ENCODE measurements around the gene ERF. TPM values are rescaled to one million over a fixed set of nuclear protein-coding genes. Genes with fewer than 3 reads are reported as not detected.
A peak's percentile ranks its signal among the peaks of the same experiment; 100 is the strongest.

The ERF gene
- total RNA-seq, 6 experiments from 2014 or later: 15.4 to 35.7 (median 30.5) TPM

DNA sequence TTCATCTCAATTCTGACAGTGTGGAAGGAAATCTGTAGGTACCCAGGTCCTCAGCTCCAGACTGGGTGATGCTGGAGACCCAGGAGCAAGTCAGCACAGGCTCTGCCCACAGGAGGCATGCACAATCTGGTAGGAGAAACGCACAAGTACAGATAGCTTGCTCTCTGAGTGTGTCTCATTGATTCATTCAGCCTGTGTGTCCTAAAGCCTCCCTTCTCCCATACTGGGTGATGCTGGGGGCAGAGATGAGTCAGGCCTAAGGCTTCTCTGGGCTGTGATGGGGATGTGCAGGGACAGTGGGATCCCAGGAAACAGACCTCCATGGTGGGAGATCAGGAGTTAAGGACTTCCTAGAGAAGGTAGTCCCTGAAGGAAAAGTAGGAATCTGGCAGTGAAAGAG, 28.0 kb downstream of the ERF start:
- no peak for DNase-seq
- TF ChIP-seq, protein P1, sequence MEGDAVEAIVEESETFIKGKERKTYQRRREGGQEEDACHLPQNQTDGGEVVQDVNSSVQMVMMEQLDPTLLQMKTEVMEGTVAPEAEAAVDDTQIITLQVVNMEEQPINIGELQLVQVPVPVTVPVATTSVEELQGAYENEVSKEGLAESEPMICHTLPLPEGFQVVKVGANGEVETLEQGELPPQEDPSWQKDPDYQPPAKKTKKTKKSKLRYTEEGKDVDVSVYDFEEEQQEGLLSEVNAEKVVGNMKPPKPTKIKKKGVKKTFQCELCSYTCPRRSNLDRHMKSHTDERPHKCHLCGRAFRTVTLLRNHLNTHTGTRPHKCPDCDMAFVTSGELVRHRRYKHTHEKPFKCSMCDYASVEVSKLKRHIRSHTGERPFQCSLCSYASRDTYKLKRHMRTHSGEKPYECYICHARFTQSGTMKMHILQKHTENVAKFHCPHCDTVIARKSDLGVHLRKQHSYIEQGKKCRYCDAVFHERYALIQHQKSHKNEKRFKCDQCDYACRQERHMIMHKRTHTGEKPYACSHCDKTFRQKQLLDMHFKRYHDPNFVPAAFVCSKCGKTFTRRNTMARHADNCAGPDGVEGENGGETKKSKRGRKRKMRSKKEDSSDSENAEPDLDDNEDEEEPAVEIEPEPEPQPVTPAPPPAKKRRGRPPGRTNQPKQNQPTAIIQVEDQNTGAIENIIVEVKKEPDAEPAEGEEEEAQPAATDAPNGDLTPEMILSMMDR (IDR thresholded peaks at IDR 0.05): no peak
- TF ChIP-seq POLR2A (IDR thresholded peaks at IDR 0.05): no peak
- Histone ChIP-seq H3K36me3 (peaks cover 0 to 47% (median 14%) of the 10 kb centered on the region in 4 donors), H3K9me3 (no peaks in the 10 kb centered on the region), H3K27me3 (no peaks in the 10 kb centered on the region), H3K27ac (no peak overlapping the region), H3K4me1 (no peaks in the 10 kb centered on the region), H3K4me3 (no peak overlapping the region)
- no peak for ATAC-seq
- 71% methylated on average over 1 of the region's 1 CpG for WGBS (ENCODE audit: insufficient coverage, low coverage, low lambda C conversion rate, missing lambda C conversion rate)
- intact Hi-C loops (cut with DNase I): no loop called here

DNA sequence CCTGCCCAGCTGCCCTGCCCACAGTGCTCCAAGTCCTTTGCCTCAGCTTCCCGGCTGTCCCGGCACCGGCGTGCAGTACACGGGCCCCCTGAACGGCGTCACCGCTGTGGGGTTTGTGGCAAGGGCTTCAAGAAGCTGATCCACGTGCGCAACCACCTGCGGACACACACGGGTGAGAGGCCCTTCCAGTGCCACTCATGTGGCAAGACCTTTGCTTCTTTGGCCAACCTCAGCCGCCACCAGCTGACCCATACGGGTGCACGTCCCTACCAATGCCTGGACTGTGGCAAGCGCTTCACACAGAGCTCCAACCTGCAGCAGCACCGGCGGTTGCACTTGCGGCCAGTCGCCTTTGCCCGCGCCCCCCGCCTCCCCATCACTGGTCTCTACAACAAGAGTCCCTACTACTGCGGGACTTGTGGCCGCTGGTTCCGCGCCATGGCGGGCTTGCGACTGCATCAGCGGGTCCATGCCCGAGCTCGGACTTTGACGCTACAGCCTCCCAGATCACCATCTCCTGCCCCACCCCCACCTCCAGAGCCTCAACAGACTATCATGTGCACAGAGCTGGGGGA, 29.1 kb downstream of the ERF start:
- WGBS (ENCODE audit: insufficient coverage, low coverage, low lambda C conversion rate, missing lambda C conversion rate): 100% methylated on average over 4 of the region's 33 CpGs
- H3K36me3 ChIP-seq: peaks cover 0 to 37% (median 9%) of the 10 kb centered on the region in 4 donors
- no peaks in the 10 kb centered on the region for H3K27me3 ChIP-seq
- intact Hi-C loops (cut with DNase I): no loop called here
- H3K4me3 ChIP-seq: no peak overlapping the region
- peaks cover 0 to 10% (median 3%) of the 10 kb centered on the region in 4 donors for H3K4me1 ChIP-seq
- no peak overlapping the region for H3K27ac ChIP-seq
- DNase-seq: no peak
- peak in 1 of 4 donors; percentile 6 for ATAC-seq
- H3K9me3 ChIP-seq: no peaks in the 10 kb centered on the region
- TF ChIP-seq POLR2A (IDR thresholded peaks at IDR 0.05): no peak
- TF ChIP-seq, protein P1 (IDR thresholded peaks at IDR 0.05): no peak

DNA sequence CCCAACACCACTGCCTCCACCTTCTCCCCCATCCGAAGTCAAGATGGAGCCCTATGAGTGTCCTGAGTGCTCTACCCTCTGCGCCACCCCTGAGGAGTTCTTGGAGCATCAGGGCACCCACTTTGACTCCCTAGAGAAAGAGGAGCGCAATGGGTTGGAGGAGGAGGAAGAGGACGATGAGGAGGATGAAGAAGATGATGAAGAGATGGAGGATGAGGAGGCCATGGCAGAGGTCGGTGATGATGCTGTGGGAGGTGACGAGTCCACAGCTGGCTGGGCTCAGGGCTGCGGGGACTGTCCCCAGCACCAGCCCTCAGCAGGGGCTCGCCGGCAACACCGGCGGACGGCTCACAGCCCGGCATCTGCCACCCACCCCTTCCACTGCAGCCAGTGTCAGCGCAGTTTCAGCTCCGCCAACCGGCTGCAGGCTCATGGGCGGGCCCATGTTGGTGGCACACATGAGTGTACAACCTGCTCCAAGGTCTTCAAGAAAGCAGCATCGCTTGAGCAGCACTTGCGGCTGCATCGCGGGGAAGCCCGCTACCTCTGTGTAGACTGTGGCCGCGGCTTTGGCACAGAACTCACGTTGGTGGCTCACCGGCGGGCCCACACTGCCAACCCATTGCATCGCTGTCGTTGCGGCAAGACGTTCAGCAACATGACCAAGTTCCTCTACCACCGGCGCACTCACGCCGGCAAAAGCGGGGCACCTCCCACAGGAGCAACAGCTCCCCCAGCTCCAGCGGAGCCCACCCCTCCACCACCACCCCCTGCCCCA, 29.8 kb downstream of the ERF start:
- ATAC-seq: no peak
- H3K9me3 ChIP-seq: no peaks in the 10 kb centered on the region
- WGBS (ENCODE audit: insufficient coverage, low coverage, low lambda C conversion rate, missing lambda C conversion rate): 96% methylated on average over 5 of the region's 37 CpGs
- no peak for TF ChIP-seq POLR2A (IDR thresholded peaks at IDR 0.05)
- TF ChIP-seq, protein P1 (IDR thresholded peaks at IDR 0.05): no peak
- H3K36me3 ChIP-seq: peaks cover 0 to 33% (median 6%) of the 10 kb centered on the region in 4 donors
- no peak overlapping the region for H3K4me3 ChIP-seq
- H3K4me1 ChIP-seq: peaks cover 0 to 12% (median 4%) of the 10 kb centered on the region in 4 donors
- no peak for DNase-seq
- intact Hi-C loops (cut with DNase I): no loop called here
- H3K27me3 ChIP-seq: no peaks in the 10 kb centered on the region
- H3K27ac ChIP-seq: no peak overlapping the region

DNA sequence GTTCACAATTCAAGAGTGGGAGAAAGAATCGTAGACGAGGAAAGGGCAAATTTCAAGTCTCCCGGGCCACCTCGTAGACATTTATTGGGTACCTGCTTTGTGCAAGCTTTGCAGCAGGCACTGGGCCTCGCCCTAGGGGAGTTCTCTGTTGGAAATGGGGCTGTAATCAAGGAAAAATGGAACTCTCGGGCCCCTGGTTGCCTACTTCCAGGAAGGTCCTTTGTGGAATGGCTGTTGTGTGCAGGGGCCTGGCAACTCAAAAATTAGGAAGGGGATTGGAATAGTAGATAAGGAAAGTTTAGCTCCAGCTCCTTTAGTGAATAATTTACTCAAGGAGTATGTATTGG, 34.2 kb downstream of the ERF start:
- Histone ChIP-seq H3K36me3 (peaks cover 0 to 15% (median 0%) of the 10 kb centered on the region in 4 donors), H3K4me3 (peak overlapping the region; percentile 77 to 93 (median 80)), H3K27me3 (no peaks in the 10 kb centered on the region), H3K27ac (peak overlapping the region in 2 of 3 donors; percentile 71 to 89), H3K9me3 (no peaks in the 10 kb centered on the region), H3K4me1 (peaks cover 0 to 34% (median 13%) of the 10 kb centered on the region in 4 donors)
- TF ChIP-seq, protein P1 (IDR thresholded peaks at IDR 0.05): no peak
- no peak for TF ChIP-seq POLR2A (IDR thresholded peaks at IDR 0.05)
- no peak for ATAC-seq
- intact Hi-C loops (cut with DNase I): no loop called here
- DNase-seq: no peak
- WGBS (ENCODE audit: insufficient coverage, low coverage, low lambda C conversion rate, missing lambda C conversion rate): 3% methylated on average over 6 of the region's 6 CpGs

All from right lobe of liver (tissue), 6 donors.